Measurements from ENCODE around the gene SLC9A9. TPM values are rescaled to one million over a fixed set of nuclear protein-coding genes. Genes with fewer than 3 reads are reported as not detected.

The SLC9A9 gene
- total RNA-seq, 1 donor = 3.5 TPM

GRCh38 chr3:143339451-143339850 lies 508.8 kb downstream of the SLC9A9 start:
- DNase-seq (ENCODE audit: low read depth) = no peak
- H3K4me3 ChIP-seq (ENCODE audit: low read depth, low read length) = no peak overlapping the region
- TF ChIP-seq, protein P1, sequence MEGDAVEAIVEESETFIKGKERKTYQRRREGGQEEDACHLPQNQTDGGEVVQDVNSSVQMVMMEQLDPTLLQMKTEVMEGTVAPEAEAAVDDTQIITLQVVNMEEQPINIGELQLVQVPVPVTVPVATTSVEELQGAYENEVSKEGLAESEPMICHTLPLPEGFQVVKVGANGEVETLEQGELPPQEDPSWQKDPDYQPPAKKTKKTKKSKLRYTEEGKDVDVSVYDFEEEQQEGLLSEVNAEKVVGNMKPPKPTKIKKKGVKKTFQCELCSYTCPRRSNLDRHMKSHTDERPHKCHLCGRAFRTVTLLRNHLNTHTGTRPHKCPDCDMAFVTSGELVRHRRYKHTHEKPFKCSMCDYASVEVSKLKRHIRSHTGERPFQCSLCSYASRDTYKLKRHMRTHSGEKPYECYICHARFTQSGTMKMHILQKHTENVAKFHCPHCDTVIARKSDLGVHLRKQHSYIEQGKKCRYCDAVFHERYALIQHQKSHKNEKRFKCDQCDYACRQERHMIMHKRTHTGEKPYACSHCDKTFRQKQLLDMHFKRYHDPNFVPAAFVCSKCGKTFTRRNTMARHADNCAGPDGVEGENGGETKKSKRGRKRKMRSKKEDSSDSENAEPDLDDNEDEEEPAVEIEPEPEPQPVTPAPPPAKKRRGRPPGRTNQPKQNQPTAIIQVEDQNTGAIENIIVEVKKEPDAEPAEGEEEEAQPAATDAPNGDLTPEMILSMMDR (IDR thresholded peaks at IDR 0.05; ENCODE audit: insufficient read depth, low read depth, low read length) = no peak

GRCh38 chr3:143337387-143337786 lies 510.9 kb downstream of the SLC9A9 start:
- H3K4me3 ChIP-seq (ENCODE audit: low read depth, low read length) = no peak overlapping the region
- TF ChIP-seq, protein P1 (IDR thresholded peaks at IDR 0.05; ENCODE audit: insufficient read depth, low read depth, low read length) = no peak
- no peak for DNase-seq (ENCODE audit: low read depth)

DNA sequence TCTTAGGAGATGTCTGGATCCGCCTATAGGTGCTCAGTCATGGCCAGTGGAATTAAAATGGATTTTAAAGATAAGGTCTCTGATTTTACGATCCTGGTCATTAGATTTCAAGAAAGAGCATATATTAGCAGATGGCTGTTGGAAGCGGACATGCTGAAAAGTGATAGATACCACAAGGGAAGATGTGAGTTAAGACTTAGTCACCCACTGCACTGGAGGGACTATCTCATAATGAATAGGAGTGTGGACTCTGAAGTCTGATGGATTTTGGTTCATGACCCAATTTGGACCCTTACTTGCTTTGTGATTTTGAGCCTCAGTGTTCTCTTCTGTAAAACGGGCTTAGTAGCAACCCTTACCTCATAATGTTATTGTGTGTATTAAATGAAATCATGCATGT lies 514.0 kb downstream of the SLC9A9 start:
- H3K4me3 ChIP-seq (ENCODE audit: low read depth, low read length) = no peak overlapping the region
- TF ChIP-seq, protein P1 (IDR thresholded peaks at IDR 0.05; ENCODE audit: insufficient read depth, low read depth, low read length) = no peak
- no peak for DNase-seq (ENCODE audit: low read depth)

GRCh38 chr3:143333367-143333766 lies 514.9 kb downstream of the SLC9A9 start:
- TF ChIP-seq, protein P1 (IDR thresholded peaks at IDR 0.05; ENCODE audit: insufficient read depth, low read depth, low read length) = no peak
- no peak for DNase-seq (ENCODE audit: low read depth)
- no peak overlapping the region for H3K4me3 ChIP-seq (ENCODE audit: low read depth, low read length)

DNA sequence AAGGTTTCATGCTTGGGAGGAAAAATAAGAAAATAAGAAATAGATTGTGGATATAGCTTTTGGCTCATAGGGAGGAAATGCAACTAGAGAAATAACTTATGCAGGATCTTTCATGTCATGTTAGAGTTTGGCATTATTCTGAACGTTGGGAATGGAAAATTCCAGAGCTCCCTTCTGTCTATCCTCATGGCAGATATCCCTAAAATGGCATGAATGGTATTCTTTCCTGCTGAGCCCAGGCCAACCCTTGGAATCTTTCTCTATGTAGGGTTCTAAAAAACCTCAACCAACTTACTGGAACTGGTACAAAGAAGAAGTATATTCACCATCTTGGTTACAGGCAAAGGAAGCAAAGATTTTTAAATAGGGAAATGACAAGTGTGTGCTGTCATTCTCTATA lies 516.2 kb downstream of the SLC9A9 start:
- no peak overlapping the region for H3K4me3 ChIP-seq (ENCODE audit: low read depth, low read length)
- TF ChIP-seq, protein P1 (IDR thresholded peaks at IDR 0.05; ENCODE audit: insufficient read depth, low read depth, low read length) = no peak
- no peak for DNase-seq (ENCODE audit: low read depth)

- no peak for DNase-seq (ENCODE audit: low read depth)
- TF ChIP-seq, protein P1 (IDR thresholded peaks at IDR 0.05; ENCODE audit: insufficient read depth, low read depth, low read length) = no peak
- no peak overlapping the region for H3K4me3 ChIP-seq (ENCODE audit: low read depth, low read length)
Observed at GRCh38 chr3:143331350-143331749, 516.9 kb downstream of the SLC9A9 start.

DNA sequence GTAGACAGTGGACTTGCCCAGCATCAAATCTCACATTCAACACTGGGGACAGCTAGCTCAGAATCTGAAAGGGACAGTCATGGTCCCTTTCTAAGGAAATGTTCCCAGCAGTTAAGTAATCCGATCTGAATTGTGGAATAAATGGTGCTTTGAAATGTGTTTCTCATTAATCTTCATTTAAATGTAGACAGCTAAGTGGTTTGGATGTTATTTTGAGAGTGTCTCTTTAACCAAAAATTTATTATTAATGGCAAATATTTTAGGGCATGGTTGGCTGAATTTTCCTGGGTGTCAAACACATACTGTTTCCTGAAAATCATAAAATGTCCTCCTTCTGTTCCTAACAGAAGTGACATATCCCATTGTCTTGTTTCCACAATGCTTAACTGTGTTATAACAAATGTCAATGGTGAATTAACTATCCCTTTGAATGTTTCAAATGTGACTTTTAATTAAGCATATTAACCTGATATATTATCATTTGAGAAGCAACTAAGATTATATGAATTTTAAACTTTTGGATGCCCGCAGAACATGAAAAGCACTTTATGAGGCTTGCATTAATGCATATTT lies 517.9 kb downstream of the SLC9A9 start:
- H3K4me3 ChIP-seq (ENCODE audit: low read depth, low read length) = no peak overlapping the region
- TF ChIP-seq, protein P1 (IDR thresholded peaks at IDR 0.05; ENCODE audit: insufficient read depth, low read depth, low read length) = no peak
- no peak for DNase-seq (ENCODE audit: low read depth)
